Measurements from ENCODE around the gene ZNF611.

GRCh38 chr19:52734893-52735661 is at the start of gene ZNF611:
- TF ChIP-seq CTCF (IDR thresholded peaks at IDR 0.05) (peak; percentile 66), EZH2 (IDR thresholded peaks at IDR 0.05) (no peak), EZH2phosphoT487 (IDR thresholded peaks at IDR 0.05) (no peak)
